K562 (cell line): ENCODE measurements around the gene SPHK2. TPM values are rescaled to one million over a fixed set of nuclear protein-coding genes. Genes with fewer than 3 reads are reported as not detected.

Source experiments
- CHD4 ChIP-seq: fragments of 200-600 bp; sonication (generic); IDR thresholded peaks from 3 replicates; pipeline ENCODE4 v1.6.1; 2012; ENCODE audit warnings: low read depth, mild to moderate bottlenecking, mixed read lengths, low read length, inconsistent platforms; ENCODE audit not compliant: insufficient read depth, insufficient replicate concordance, poor library complexity, severe bottlenecking
- KHSRP ChIP-seq: fragments of 450-650 bp; IDR thresholded peaks from 2 replicates; pipeline ENCODE4 v1.6.1; 2017
- NR4A1 ChIP-seq, 2 experiments: fragments of 250-450 bp in 1 of 2; fragments of 450-650 bp in 1 of 2; sonication (Bioruptor Pico) in 1 of 2; IDR thresholded peaks; 2 replicates each; pipeline versions ENCODE4 v1.4.0 to v1.6.1; 2016 to 2020; ENCODE audit warnings: mild to moderate bottlenecking in 2 of 2, missing compliant biosample characterization in 1 of 2, missing genetic modification characterization in 1 of 2, moderate library complexity in 1 of 2
- PHB2 ChIP-seq: fragments of 450-650 bp; IDR thresholded peaks from 2 replicates; pipeline ENCODE4 v1.6.1; 2017; ENCODE audit warnings: low read depth
- PURB ChIP-seq: sonication (generic); formaldehyde crosslinking; IDR thresholded peaks from 2 replicates; pipeline ENCODE4 v1.9.0; 2021; ENCODE audit warnings: low read depth, mild to moderate bottlenecking, missing genetic modification reagents
- RERE ChIP-seq: sonication (generic); formaldehyde crosslinking; IDR thresholded peaks from 2 replicates; pipeline ENCODE4 v1.8.0; 2023; ENCODE audit warnings: missing genetic modification reagents, mild to moderate bottlenecking, borderline replicate concordance
- RFX1 ChIP-seq: fragments of 450-650 bp; IDR thresholded peaks from 2 replicates; pipeline ENCODE4 v1.6.1; 2016; ENCODE audit warnings: mild to moderate bottlenecking, moderate library complexity
- TEAD2 ChIP-seq: fragments of 450-650 bp; IDR thresholded peaks from 2 replicates; pipeline ENCODE4 v1.6.1; 2016; ENCODE audit warnings: missing genetic modification characterization, control low read depth, missing compliant biosample characterization
- ZBTB26 ChIP-seq: fragments of 450-650 bp; formaldehyde crosslinking; IDR thresholded peaks from 2 replicates; pipeline ENCODE4 v1.4.0; 2022; ENCODE audit warnings: missing genetic modification characterization
- ZBTB43 ChIP-seq: sonication (generic); formaldehyde crosslinking; IDR thresholded peaks from 2 replicates; pipeline ENCODE4 v1.8.0; 2023; ENCODE audit warnings: mild to moderate bottlenecking, missing genetic modification reagents
- ZNF12 ChIP-seq: sonication (generic); formaldehyde crosslinking; IDR thresholded peaks from 2 replicates; pipeline ENCODE4 v1.4.0; 2020; ENCODE audit warnings: mild to moderate bottlenecking, missing genetic modification reagents
- ZNF124 ChIP-seq: sonication (generic); formaldehyde crosslinking; IDR thresholded peaks from 2 replicates; pipeline ENCODE4 v1.8.1; 2022; ENCODE audit warnings: missing genetic modification reagents
- ZNF232 ChIP-seq: sonication (generic); formaldehyde crosslinking; IDR thresholded peaks from 2 replicates; pipeline ENCODE4 v1.8.0; 2022; ENCODE audit warnings: mild to moderate bottlenecking, missing genetic modification reagents
- ZNF609 ChIP-seq: sonication (generic); formaldehyde crosslinking; IDR thresholded peaks from 2 replicates; pipeline ENCODE4 v1.8.1; 2023; ENCODE audit warnings: missing genetic modification reagents, mild to moderate bottlenecking, borderline replicate concordance
- ZNF644 ChIP-seq: fragments of 200-800 bp; sonication (Bioruptor generic); IDR thresholded peaks from 2 replicates; pipeline ENCODE4 v1.6.1; 2016; ENCODE audit warnings: low read depth, missing genetic modification characterization, missing compliant biosample characterization
- polyA plus RNA-seq, 8 experiments: library from polyadenylated mRNA; depleted of rRNA in 4 of 8; stranded (reverse) in 5 of 8; unstranded in 3 of 8; fragments of >200 nt; fragmentation: Nextera tagmentation in 2 of 8; fragmentation: Illumina TruSeq in 1 of 8; extraction: Ambion mirVana in 2 of 8; extraction: Trizol in 1 of 8; gene quantifications; 2 replicates each; pipeline versions ENCODE4 v1.2.1 to v1.2.3, GENCODE V29; 2011 to 2014; ENCODE audit warnings: inconsistent platforms in 1 of 8, missing spikeins in 1 of 8
- total RNA-seq, 7 experiments: library from RNA; depleted of rRNA in 6 of 7; stranded (reverse); fragments of >200 nt in 6 of 7; fragmentation: Illumina TruSeq in 2 of 7; extraction: Trizol in 2 of 7; gene quantifications; 2 replicates each; pipeline versions ENCODE4 v1.2.1 to v1.2.3, GENCODE V29; 2011 to 2021; ENCODE audit warnings: low replicate concordance in 1 of 7

Gene SPHK2
- total and polyA plus RNA-seq, 9 of the 15 experiments (the other 6 are each of a cell fraction or from before 2014, with no cell fraction given): 0.10 to 15.2 (median 2.9) TPM

DNA sequence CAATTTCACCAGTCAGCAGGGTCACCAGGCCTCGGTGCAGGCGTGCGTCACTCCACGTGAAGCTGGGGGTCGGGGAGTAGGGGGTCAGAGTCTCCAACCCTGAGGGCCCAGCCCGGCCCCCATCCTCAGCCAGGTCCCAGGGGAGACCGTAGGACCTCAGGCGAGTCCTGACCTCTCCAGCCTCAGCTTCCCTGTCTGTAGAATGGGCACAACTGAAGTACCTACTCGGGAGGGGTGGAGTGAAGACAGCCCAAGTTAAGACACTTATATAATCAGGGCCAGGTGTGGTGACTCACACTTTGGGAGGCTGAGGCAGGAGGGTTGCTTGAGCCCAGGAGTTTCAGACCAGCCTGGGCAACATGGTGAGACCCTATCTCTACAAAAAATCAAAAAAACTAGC is 15.5 kb upstream of the SPHK2 start (continued):
- TF ChIP-seq RERE (no peak), ZNF12 (CRISPR knock-in tag) (no peak), NR4A1 (CRISPR knock-in tag; IDR thresholded peaks at IDR 0.05) (no peak), NR4A1 (tag; IDR thresholded peaks at IDR 0.05) (no peak), ZNF232 (CRISPR knock-in tag) (no peak), CHD4 (peak; percentile 80), ZNF609 (CRISPR knock-in tag) (no peak), ZBTB43 (CRISPR knock-in tag) (no peak), TEAD2 (no peak), RFX1 (no peak), ZBTB26 (CRISPR knock-in tag) (no peak), ZNF124 (no peak), PURB (CRISPR knock-in tag) (no peak), ZNF644 (no peak), PHB2 (no peak), KHSRP (no peak)
